ENCODE data around the gene ZNF513.

Gene ZNF513

DNA sequence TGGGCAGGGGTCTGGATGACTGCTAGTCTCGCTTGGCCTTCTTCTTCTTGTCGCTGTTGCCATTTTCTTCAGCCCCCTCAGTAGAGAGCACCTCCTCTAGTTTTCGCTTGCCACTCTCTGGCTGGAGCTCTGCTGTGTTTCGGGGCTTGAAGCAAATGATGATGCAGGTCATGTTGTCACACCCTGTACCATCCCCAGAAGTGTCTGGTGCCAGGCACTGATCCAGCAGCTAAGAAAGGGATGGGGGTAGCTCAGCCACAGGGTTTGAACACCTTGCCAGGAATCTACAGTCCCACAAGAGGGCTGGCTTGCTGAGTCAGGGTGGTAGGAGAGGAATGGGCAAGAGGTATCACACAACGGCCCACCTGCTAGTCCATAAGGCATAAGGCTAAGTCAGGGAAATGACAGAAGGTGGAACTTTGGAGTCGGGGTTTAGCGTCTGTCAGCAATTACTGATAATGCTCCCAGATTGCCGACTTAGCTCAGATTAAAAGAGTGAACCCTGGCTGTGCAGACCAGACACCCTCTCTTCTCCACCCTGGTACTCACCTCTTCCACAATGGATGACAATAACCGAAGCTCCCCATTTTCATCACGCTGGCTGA is 1.1 kb upstream of the ZNF513 start:
- no peak for DNase-seq

DNA sequence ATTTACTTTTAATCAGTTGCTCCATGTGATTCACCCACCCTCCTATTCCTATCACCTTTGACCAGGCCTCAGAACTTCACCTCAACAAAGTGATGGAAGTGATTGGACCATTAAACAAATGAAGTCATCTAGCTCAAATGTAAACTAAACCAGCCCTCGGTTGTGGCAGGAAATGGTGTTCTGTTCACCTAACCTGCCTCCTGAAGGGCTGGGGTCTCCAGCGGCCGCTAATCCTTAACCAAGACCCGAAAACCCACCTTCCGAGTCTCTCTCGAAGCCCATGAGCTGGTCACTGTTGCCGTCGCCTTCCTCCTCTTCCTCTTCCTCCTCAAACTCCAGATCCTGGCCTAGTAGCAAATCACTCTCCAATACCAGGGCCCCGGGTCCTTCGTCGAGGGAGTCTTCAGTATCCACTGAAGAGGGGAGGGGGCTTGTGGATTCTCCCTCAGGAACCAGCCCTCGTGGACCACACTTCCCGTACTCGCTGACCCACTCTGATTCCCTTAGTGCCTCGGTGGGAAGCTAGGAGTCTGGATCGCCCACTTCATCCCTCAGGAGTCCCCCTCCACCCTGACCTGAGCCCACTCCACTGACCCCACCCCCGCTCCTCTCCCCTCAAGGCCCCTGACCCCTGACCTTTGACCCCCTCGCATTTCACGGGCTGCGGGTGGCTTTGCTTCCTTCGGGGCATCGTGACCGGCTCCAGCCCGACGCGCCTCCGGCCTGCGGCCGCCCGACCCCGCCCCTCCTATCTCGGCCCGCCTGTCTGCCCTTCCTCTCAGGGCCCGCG is 503 bp downstream of the ZNF513 start:
- no peak for DNase-seq

DNA sequence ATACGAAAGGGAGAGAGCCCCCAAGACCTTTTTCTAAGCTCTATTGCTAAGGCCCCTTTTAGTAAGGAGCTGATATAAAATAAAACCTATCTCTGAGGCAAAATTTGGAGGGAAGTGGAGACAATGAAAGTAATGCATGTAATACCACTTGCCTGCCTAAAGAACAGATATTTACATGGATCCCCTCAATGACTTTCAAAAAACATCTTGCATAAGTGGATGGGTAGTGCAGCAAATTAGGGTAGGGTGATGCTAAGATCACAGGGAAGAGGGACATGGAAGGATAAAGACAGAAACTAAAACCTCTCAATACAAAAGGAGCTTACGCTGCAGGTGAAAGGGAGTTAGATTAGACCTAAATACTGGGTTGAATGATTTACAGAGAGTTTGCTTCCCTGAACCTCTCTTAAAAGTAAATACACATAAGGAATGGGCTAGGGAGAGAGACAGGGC is 1.1 kb downstream of the ZNF513 start:
- DNase-seq, result no peak

DNA sequence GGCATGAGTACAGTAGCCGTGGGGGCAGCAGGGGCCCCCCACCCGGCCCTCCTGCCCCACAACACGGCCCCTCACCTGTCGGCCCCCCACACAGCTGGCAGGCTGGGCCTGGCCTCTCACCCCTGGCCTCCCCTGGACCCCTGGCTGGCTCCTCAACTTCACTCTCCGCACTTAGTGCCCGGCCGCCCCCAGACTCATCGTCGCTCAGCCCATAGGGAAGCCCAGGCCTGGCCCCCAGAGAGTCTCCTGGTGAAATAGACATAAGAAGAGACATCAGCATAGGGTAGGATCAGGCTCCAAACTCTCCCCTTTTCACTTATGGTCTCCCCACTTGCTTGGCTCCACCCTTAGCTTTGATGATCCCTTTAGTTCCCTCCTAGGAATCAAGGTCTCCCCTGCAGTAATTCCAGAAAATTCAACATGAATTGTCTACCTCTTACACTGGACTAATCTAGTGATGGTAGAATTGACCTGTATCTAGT is 1.7 kb downstream of the ZNF513 start:
- no peak for DNase-seq

DNA sequence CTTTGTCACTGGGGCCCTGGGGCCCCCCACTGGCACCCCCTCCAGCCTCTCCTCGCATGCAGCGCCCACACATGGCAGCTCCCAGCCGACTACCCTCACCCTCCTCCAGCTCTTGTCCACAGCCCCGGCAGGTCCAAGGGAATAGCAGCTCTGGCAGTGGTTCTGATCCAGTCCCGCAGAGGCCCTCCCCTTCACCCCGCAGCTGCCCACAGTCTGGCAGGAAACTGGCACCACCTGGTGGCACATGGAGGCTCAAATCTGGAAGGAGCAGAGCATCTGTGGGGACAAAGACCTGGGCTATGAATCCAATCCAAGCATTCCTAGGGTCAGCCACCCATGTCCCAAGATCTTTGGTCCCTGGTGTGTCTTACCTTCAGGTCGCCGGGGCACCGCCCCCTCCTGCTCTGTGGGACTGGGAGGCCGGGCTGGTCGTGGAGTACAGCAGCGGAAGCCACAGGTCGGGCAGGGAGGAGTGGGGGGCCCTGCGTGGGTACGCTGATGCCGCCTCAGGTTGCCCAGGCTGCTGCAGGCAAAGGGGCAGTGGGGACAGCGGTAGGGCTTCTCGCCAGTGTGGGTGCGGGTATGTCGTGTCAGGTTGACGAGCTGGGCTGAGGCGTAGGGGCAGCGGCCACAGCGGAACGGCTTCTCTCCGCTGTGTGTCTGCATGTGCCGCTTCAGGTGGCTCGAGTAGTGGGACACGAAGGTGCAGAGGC is 2.3 kb downstream of the ZNF513 start:
- DNase-seq, result no peak

DNA sequence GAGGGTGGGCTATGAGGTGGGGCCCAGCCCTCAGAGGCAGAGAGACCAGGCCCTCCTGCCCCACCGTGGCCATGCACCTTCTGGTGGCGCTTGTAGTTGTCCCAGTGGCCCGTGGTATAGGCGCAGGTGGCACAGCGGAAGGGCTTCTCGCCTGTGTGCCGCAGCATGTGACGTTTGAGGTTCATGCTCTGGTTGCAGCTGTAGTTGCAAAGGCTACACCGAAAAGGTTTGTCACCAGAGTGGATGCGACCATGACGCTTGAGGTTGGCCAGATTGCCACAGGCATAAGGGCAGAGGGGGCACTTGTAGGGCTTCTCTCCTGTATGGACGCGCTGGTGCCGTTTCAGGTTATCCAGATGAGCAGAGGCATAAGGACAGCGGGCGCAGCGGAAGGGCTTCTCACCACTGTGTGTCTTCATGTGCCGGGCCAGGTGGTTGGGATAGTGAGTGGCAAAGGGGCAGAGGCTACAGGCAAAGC is 2.9 kb downstream of the ZNF513 start:
- no peak for DNase-seq

DNA sequence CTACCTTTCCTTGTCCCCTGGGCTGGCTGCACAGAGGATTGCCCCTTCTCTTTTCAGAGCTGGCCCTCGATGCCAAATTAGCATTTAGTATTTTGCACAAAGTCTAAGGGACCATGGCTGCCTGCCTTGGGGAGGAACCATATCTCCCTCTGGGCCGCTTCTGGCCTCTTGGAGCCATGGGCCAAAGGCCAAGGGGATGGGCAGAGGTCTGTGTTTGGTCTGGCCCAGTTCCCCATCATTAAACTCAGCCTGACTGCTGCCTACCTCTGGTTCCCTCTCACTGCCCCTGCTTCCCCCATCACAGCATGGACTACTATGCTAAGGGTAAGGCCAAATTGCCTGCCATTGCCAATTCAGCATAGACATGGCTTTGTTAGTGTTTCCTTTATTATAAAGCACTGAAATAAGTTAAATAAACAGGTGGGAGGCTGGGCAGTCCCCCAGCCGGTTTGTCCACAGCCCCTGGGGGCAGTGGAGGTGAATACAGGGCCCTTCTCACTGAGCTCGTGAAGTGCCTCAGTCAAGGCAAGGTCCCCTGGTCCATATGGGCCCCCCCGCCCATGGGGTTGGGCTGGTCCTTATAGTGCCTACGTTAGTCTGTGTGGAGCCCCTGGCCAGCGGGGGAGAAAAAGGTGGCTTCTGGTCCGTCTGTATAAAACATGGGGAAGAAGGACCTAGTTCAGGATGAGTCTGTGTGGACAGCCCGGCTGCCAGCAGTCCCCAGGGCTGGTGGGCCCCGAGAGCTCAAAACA is 3.5 kb downstream of the ZNF513 start:
- DNase-seq, result no peak

DNA sequence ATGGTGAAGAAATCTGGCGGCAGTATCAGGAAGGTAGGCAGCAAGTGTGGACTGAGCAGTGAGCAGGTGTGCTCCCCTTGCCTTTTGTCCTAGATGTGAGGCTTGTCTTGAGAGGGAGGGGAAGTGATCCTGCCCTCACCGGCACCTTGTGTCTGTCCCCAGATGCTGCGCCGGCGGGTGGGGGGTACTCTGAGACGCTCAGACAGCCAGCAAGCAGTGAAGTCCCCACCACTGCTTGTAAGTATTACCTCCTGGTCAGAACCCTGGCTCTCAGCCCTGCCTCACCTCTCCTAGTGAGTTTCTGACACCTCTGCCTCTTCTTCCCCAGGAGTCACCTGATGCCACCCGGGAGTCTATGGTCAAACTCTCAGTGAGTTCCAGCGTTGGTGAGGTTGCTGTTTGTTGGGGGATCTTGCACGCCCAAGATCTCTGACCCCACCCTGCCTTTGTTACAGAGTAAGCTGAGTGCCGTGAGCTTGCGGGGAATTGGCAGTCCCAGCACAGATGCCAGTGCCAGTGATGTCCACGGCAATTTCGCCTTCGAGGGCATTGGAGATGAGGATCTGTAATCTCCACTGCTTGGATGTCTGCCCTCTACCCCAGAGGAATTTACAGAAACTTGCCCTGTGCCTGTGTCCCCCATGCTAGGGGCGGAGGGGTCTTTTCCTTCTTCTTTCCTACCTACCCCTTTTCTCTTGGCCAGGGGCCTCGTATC is 4.2 kb downstream of the ZNF513 start:
- DNase-seq, result no peak

DNA sequence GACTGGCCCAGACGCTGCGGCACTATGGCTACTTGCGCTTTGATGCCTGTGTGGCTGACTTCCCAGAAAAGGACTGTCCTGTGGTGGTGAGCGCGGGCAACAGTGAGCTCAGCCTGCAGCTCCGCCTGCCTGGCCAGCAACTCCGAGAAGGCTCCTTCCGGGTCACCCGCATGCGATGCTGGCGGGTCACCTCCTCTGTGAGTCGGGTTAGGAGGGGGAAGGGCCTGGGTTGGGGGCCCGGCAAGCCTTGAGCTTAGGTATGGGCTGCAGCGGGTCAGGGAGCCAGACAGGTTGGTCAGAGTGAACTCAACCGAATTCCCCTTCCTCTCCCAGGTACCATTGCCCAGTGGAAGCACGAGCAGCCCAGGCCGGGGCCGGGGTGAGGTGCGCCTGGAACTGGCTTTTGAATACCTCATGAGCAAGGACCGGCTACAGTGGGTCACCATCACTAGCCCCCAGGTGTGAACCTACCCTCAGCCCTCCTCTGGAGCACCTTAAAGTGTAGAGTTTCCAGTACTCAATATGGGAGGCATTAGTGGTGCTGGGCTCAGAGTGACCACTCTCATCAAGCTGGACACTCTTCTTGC is 4.9 kb downstream of the ZNF513 start:
- DNase-seq, result no peak

DNA sequence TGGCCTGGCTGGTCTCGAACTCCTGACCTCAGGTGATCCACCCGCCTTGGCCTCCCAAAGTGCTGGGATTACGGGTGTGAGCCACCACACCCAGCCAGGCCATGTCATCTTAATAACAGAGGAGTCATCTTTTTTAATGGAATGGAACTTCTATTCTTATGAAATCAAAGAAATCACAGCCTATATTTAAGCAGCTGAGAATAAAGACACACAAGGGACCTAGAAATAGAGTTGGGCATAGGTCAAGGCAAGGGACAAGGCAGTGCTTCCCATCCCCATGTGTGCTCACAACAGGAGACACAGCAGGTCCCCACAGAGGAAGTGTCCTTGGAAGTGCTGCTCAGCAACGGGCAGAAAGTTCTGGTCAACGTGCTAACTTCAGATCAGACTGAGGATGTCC is 7.0 kb downstream of the ZNF513 start:
- no peak for DNase-seq

DNA sequence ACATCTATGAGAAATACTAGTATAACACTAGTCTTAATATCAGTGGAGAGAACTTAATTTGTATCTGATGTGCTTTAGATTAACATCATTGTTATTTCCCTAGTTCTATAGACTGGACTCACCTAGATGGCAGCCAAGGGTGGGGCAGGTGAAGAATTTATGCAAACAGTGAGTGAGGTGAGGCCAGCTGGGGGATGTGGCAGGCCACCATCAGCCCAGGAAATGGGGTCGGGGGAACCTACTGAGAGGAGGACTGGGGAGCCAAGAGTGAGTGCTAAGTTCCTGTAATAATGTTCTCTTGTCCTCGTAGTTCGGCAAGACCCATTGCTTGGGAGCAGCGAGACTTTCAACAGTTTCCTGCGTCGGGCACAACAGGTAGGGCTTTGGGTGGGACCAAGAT is 7.6 kb downstream of the ZNF513 start:
- no peak for DNase-seq

DNA sequence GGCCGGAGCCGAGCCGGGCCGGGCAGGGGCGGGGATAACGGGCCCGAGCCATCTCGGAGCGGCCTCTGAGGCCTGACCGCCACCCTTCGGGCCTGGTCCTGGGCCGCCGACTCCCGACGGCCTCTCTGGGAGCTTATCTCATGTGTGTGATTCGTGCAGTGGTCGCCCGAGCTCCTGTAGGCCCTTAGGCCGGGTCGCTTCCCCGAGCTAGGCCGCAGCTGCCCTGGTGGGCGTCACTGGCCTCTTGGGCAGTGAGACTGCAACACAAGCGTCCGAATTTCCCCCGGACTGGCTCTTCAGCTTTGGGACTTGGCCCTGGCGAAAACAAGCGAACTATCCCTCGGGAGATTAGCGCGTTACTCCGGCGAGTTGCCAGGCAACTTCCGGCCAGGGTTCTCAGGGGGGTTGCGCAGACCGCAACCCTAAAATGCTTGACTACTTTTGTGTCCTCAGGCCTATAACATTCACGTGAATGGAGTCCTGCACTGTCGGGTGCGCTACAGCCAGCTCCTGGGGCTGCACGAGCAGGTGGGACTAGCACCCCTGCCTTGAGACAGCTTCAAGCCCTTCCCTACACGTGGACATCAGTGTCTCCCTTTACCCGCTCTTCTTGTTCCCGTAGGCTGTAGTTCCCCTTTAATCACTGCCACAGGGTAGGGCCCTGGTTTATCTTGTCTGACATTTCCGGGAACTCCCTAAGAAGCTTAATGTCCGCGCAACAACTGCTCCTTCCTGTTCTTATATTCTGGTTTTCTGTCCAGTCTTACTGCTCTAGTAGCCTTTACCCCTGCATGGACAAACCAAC is 9.5 kb downstream of the ZNF513 start:
- DNase-seq, result peak; percentile 8

DNA sequence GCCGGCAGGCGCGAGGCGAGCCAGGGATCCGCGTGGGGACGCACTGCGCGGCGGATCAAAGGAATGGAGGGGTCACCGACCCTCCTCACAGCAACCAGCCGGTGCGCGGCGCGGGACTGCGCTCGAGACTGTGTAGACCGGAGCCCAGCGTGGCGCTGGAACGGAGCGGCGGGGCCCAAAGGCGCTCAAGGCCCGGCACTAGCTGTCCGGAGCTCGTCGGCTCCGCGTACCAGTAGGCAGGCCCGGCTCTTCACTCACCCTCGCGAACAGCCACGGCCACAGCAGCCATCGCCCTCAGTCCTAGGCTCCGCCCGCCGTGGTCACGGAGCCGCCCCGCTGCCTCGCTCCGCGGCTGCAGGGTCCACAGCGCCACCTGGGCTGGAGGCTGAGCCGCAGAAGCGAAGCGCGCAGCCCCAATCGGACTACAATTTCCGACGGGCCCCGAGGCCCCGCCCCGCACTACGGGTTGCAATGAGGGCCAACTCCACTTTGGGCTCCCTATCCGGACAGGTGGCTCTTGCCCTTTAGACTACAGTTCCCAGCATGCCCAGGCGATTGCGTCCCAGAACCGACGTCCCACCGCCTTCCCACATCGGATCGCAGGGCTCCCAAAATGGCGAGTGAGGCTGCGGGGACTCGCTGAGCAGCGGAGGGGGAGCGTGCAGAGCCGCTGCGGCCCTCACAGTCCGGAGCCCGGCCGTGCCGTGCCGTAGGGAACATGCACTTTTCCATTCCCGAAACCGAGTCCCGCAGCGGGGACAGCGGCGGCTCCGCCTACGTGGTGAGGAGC is 10.3 kb downstream of the ZNF513 start, which contains the start of the genes EIF2B4 and SNX17:
Gene EIF2B4, minus strand, starts transcription at position 313 of the 790 bp plus-strand sequence. Its CDS starts 24 bp downstream, at position 289.
Gene SNX17, plus strand, starts transcription at position 591 of the 790 bp plus-strand sequence. Its CDS starts 128 bp downstream, at position 719.
- peak; percentile 99 for DNase-seq

DNA sequence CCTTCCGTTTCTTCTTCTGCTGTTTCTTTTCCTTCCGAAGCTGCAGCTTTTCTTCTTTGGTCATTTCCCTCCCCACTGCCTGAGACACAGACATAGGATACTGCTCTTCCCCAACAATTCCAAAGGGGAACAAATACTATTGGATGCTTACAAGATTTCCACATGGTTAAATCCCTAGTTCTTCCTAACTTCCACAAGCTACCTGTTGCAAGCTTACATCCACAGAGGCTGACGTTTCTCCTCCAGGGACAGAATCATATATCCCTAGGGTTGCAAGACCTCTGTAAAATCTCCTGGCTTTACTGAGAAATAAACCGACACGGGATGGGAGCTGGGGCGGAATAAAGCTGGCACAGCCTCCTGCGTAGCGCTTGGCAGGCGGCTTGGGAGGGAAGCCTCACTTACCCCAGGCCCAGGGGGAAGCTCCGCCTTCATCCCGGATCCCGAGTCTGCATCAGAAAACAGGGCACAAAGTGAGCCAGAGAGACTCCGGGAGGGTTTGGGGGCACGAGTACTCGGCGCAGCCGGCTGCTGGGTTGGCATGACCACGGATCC is 11.0 kb downstream of the ZNF513 start:
- DNase-seq, result no peak

DNA sequence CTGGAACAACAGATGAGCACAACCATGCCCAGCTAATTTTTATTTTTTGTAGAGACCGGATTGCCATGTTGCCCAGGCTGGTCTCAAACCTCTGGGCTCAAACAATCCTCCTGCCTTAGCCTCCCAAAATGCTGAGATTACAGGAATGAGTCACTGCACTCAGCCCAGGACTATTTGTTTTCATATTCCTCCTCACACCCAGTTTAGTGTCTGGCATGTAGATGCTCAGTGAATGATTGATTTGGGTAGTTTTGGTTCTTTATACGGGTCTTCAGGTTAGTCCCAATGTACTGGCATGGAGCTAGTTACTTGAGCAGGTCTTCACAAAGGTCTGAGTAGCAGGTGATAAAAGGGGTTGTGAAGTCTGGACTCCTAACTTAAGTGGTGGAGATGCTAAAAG is 16.6 kb downstream of the ZNF513 start:
- no peak for DNase-seq

DNA sequence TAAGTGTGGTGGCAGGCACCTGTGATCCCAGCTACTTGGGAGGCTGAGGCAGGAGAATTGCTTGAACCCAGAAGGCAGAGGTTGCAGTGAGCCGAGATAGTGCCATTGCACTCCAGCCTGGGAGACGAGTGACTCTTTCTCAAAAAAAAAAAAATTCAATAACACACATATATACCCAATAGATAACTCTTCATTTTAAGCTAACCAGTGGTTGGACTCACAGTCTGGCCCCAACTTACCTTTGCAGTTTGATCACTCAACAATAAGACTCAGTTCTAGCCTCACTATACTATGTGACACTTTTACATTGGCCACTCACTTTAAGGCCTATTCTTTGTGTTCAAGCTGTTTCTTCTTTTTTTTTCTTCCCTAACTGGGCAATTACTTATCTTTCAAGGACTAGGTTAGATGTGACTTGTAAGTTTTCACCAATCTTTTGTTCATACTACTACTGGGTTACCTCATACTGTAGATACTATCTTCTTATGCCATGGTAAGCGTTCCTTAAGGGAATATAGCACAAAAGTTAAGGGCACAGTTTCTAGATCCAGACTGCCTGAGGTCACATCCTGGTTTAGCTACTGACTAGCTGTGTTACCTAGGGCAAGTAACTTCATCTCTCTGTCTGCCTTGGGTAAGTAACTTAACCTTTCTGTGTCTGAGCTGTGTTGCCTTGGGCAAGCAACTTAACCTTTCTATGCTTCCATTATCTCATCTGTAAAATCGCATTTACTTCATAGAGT is 17.7 kb downstream of the ZNF513 start:
- no peak for DNase-seq

DNA sequence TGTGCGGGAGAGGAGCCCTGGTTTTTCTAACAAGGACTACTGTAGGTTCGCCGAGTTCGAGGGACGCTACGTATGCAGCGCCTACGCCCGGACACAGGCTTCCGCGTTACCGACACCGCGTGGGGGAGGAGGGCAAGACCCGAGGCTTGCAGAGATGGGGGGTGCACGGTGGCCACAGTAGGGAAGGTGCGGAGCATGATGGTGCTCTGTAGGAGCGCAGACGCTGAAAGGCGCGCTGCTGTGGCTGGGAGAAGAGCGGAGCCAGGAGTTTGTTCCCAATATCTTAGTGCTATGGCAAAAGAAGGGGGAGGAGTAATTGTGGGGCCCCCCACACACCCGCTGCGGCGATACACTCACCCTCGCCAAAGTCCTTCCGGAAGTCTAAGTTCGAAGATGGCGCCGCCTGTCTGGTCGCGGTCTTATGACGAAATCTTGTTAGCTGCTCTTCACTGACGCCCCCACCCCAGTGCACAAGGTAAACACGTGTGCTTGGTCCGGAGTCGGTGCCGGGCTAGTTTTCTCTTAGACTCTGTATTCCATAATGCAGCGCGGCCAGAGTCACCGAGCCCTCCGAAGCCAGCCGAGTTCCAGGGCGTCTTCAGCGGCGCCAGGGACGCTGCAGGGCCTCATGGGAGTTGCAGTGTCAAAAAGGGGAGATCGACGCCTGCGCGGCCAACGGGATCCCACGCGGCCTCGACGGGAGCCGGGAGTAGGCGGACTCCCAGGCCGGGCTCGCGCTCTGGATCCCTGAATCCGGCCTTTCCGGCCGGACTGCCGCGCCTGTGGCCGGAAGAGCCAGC is 24.0 kb downstream of the ZNF513 start, which contains the start of gene GTF3C2:
Gene GTF3C2, minus strand, starts transcription at position 383 of the 800 bp plus-strand sequence. CDS start 13,210 bp downstream, outside the sequence.
- DNase-seq, result peak; percentile 87

DNA sequence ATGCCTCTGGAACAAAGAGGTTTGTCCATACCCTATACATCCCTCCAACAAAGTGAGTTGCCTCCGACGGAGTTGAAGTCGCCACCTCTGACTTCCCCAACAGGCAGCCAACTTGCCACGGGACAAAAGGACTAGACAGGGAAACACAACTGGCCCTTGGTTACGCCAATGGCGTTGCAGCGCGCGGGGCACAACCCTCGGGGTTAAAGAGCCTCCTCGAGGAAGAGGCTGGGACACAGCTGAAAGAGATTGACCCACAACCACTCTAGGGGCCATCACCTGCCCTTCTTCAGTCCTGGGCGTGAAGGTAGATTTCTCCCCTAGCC is 24.5 kb downstream of the ZNF513 start:
- DNase-seq, result no peak

Measured in activated effector memory CD4-positive, alpha-beta T cell treated with Interleukin-2 at 50 U/mL for 16 hours (primary cell).